GM12878 (cell line): ENCODE measurements around the gene DDIT4. TPM values are rescaled to one million over a fixed set of nuclear protein-coding genes. Genes with fewer than 3 reads are reported as not detected.
A peak's percentile ranks its signal among the peaks of the same experiment; 100 is the strongest.

Source experiments
- ATF3 ChIP-seq: IDR thresholded peaks from 2 replicates; pipeline ENCODE4 v1.6.1; 2011; ENCODE audit warnings: low read depth, mild to moderate bottlenecking, low read length, moderate library complexity, borderline replicate concordance; ENCODE audit errors: extremely low read depth
- ATF7 ChIP-seq: fragments of 450-650 bp; IDR thresholded peaks from 2 replicates; pipeline ENCODE4 v1.6.1; 2016; ENCODE audit warnings: low read depth, mild to moderate bottlenecking
- BMI1 ChIP-seq: fragments of 450-650 bp; IDR thresholded peaks from 2 replicates; pipeline ENCODE4 v1.6.1; 2016; ENCODE audit warnings: mild to moderate bottlenecking, moderate library complexity, borderline replicate concordance
- CEBPB ChIP-seq, 2 experiments: fragments of 150-350 bp in 1 of 2; IDR thresholded peaks; 2 replicates each; pipeline ENCODE4 v1.6.1; 2012 to 2014; ENCODE audit warnings: low read depth in 2 of 2, low read length in 2 of 2, borderline replicate concordance in 1 of 2, inconsistent platforms in 1 of 2
- CEBPZ ChIP-seq: fragments of 150-350 bp; IDR thresholded peaks from 2 replicates; pipeline ENCODE4 v1.6.1; 2016; ENCODE audit warnings: low read depth, low read length
- CHD2 ChIP-seq: IDR thresholded peaks from 2 replicates; pipeline ENCODE4 v1.6.1; 2011; ENCODE audit warnings: low read depth, low read length, improper control_type of control experiment, borderline replicate concordance
- EGR1 ChIP-seq, 2 experiments: IDR thresholded peaks; 1 replicate in 1 of 2; 2 replicates in 1 of 2; pipeline ENCODE4 v1.6.1; 2011 to 2012; ENCODE audit warnings: low read depth in 2 of 2, low read length in 2 of 2, borderline replicate concordance in 1 of 2, mild to moderate bottlenecking in 1 of 2, moderate library complexity in 1 of 2
- HCFC1 ChIP-seq: fragments of 150-350 bp; IDR thresholded peaks from 2 replicates; pipeline ENCODE4 v1.6.1; 2014; ENCODE audit warnings: low read length
- HDGF ChIP-seq: fragments of 450-650 bp; IDR thresholded peaks from 2 replicates; pipeline ENCODE4 v1.6.1; 2016; ENCODE audit warnings: antibody characterized with exemption
- KAT2A ChIP-seq: conservative IDR thresholded peaks from 2 replicates; pipeline ENCODE4 v1.6.1; 2011; ENCODE audit warnings: low read depth, low read length; ENCODE audit not compliant: control insufficient read depth
- LARP7 ChIP-seq: fragments of 450-650 bp; IDR thresholded peaks from 2 replicates; pipeline ENCODE4 v1.6.1; 2017; ENCODE audit warnings: mild to moderate bottlenecking
- MEF2A ChIP-seq: IDR thresholded peaks from 2 replicates; pipeline ENCODE4 v1.6.1; 2011; ENCODE audit warnings: low read depth, mild to moderate bottlenecking, low read length, moderate library complexity; ENCODE audit not compliant: insufficient read depth
- MXI1 ChIP-seq: fragments of 150-350 bp; IDR thresholded peaks from 2 replicates; pipeline ENCODE4 v1.6.1; 2011; ENCODE audit warnings: low read depth, mild to moderate bottlenecking, inconsistent platforms, low read length, improper control_type of control experiment
- NFXL1 ChIP-seq: fragments of 450-650 bp; IDR thresholded peaks from 2 replicates; pipeline ENCODE4 v1.6.1; 2017; ENCODE audit warnings: antibody characterized with exemption, mild to moderate bottlenecking, borderline replicate concordance
- NFYB ChIP-seq: IDR thresholded peaks from 2 replicates; pipeline ENCODE4 v1.6.1; 2011; ENCODE audit warnings: low read depth, mild to moderate bottlenecking, low read length, improper control_type of control experiment, moderate library complexity; ENCODE audit not compliant: insufficient read depth
- RUNX3 ChIP-seq: IDR thresholded peaks from 2 replicates; pipeline ENCODE4 v1.6.1; 2012; ENCODE audit warnings: low read length, inconsistent platforms
- SIX5 ChIP-seq: IDR thresholded peaks from 2 replicates; pipeline ENCODE4 v1.6.1; 2011; ENCODE audit warnings: mild to moderate bottlenecking, low read depth, low read length, moderate library complexity; ENCODE audit not compliant: severe bottlenecking
- SMAD5 ChIP-seq: IDR thresholded peaks from 2 replicates; pipeline ENCODE4 v1.6.1; 2016; ENCODE audit warnings: antibody characterized with exemption, low read depth
- USF1 ChIP-seq: IDR thresholded peaks from 2 replicates; pipeline ENCODE4 v1.6.1; 2011; ENCODE audit warnings: borderline replicate concordance, low read depth, mild to moderate bottlenecking, moderate library complexity, mixed read lengths, low read length; ENCODE audit not compliant: insufficient read depth; ENCODE audit errors: extremely low read length
- ZBTB40 ChIP-seq: fragments of 450-650 bp; IDR thresholded peaks from 2 replicates; pipeline ENCODE4 v1.6.1; 2016; ENCODE audit warnings: mild to moderate bottlenecking, moderate library complexity, borderline replicate concordance
- ZNF24 ChIP-seq: fragments of 450-650 bp; IDR thresholded peaks from 2 replicates; pipeline ENCODE4 v1.6.1; 2017; ENCODE audit warnings: antibody characterized with exemption, mild to moderate bottlenecking
- ZNF384 ChIP-seq: IDR thresholded peaks from 2 replicates; pipeline ENCODE4 v1.6.1; 2012; ENCODE audit warnings: low read depth, mild to moderate bottlenecking, low read length, improper control_type of control experiment, borderline replicate concordance
- polyA plus RNA-seq, 11 experiments: library from polyadenylated mRNA; depleted of rRNA in 4 of 11; unstranded in 6 of 11; stranded (reverse) in 5 of 11; fragments of >200 nt; fragmentation: Nextera tagmentation in 4 of 11; fragmentation: Illumina TruSeq in 1 of 11; extraction: Ambion mirVana in 4 of 11; extraction: Trizol in 1 of 11; gene quantifications; 1 replicate in 1 of 11; 2 replicates in 10 of 11; pipeline versions ENCODE4 v1.2.1 to v1.2.3, GENCODE V29; 2011 to 2016; ENCODE audit warnings: inconsistent platforms in 2 of 11, missing spikeins in 2 of 11, low read depth in 1 of 11
- total RNA-seq, 4 experiments: library from RNA; depleted of rRNA in 3 of 4; stranded (reverse); fragments of >200 nt in 3 of 4; fragmentation: Illumina TruSeq in 1 of 4; extraction: Trizol in 1 of 4; gene quantifications; 2 replicates each; pipeline versions ENCODE4 v1.2.1 to v1.2.3, GENCODE V29; 2013 to 2021

DDIT4 gene
- total and polyA plus RNA-seq, 10 of the 15 experiments (the other 5 are each of a cell fraction or from before 2014, with no cell fraction given) = 2.1 to 277 (median 183) TPM

GRCh38 chr10:72297281-72297804, 23.6 kb downstream of the DDIT4 start (continued):
- peak; percentile 65; the same call in 1 of the 2 replicates for TF ChIP-seq ZBTB40
- TF ChIP-seq ATF7 = peak; percentile 97
- TF ChIP-seq MEF2A = peak; percentile 89
- TF ChIP-seq RUNX3 = peak; percentile 98
- TF ChIP-seq EGR1 (IDR thresholded peaks at IDR 0.05; ENCODE audit: borderline replicate concordance in 1 of 2, low read depth in 2 of 2, low read length in 2 of 2) = peak in 1 of 2 experiments; percentile 96; a peak in 2 of 3 replicates
- TF ChIP-seq KAT2A = no peak
- TF ChIP-seq USF1 = no peak
- peak; percentile 18 for TF ChIP-seq LARP7
- TF ChIP-seq CEBPZ = no peak
- TF ChIP-seq CEBPB (IDR thresholded peaks at IDR 0.05; ENCODE audit: borderline replicate concordance in 1 of 2, low read depth in 2 of 2, low read length in 2 of 2) = no peak; a peak in 2 of 4 replicates
- TF ChIP-seq NFYB = no peak
- TF ChIP-seq ATF3 = no peak
- TF ChIP-seq HDGF = no peak
- no peak for TF ChIP-seq NFXL1
- peak; percentile 88 for TF ChIP-seq BMI1
- peak; percentile 9; the same call in 1 of the 2 replicates for TF ChIP-seq HCFC1
- peak; percentile 44; the same call in 1 of the 2 replicates for TF ChIP-seq ZNF24
- TF ChIP-seq MXI1 = peak; percentile 76
- TF ChIP-seq SIX5 = no peak
- TF ChIP-seq SMAD5 = peak; percentile 90
- no peak for TF ChIP-seq ZNF384
- TF ChIP-seq CHD2 = peak; percentile 96
